ENCODE measurements around the gene C19orf44.
"Not testable (repeated sequence)": the region's sequence is repeated elsewhere in the genome, so short reads cannot be mapped to it uniquely, and the experiment has no call there.

DNA sequence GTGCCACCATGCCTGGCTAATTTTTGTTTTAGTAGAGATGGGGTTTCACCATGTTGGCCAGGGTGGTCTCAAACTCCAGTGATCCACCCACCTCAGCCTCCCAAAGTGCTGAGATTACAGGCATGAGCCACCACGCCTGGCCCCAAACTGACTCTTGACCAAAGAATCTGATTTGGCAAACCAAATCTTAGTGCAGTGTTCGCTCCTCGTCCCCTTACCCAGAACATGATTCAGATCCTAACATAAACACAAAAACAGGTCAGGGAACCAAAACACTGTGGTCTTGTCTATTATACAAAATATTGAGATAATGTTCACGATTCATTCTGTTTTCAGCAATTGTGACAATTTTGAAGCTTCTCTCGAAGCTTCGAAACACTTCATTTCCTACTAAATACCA lies 55.7 kb downstream of the C19orf44 start:
- TF ChIP-seq, protein P1, sequence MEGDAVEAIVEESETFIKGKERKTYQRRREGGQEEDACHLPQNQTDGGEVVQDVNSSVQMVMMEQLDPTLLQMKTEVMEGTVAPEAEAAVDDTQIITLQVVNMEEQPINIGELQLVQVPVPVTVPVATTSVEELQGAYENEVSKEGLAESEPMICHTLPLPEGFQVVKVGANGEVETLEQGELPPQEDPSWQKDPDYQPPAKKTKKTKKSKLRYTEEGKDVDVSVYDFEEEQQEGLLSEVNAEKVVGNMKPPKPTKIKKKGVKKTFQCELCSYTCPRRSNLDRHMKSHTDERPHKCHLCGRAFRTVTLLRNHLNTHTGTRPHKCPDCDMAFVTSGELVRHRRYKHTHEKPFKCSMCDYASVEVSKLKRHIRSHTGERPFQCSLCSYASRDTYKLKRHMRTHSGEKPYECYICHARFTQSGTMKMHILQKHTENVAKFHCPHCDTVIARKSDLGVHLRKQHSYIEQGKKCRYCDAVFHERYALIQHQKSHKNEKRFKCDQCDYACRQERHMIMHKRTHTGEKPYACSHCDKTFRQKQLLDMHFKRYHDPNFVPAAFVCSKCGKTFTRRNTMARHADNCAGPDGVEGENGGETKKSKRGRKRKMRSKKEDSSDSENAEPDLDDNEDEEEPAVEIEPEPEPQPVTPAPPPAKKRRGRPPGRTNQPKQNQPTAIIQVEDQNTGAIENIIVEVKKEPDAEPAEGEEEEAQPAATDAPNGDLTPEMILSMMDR (IDR thresholded peaks at IDR 0.05): not testable (repeated sequence)
- not testable (repeated sequence) for TF ChIP-seq POLR2AphosphoS5, POLR2A, EP300 (IDR thresholded peaks at IDR 0.05)
